ENCODE results near the gene VPS26B.
"Not testable (repeated sequence)": the region's sequence is repeated elsewhere in the genome, so short reads cannot be mapped to it uniquely, and the experiment has no call there.

The VPS26B gene

GRCh38 chr11:134282121-134283045, 57.9 kb downstream of the VPS26B start:
- DNase-seq: no peak

GRCh38 chr11:134283461-134284230, 59.2 kb downstream of the VPS26B start:
- no peak for DNase-seq

- DNase-seq: not testable (repeated sequence)
Observed at GRCh38 chr11:134284349-134284748, 59.9 kb downstream of the VPS26B start.

- no peak for DNase-seq
Observed at GRCh38 chr11:134287561-134287960, 63.1 kb downstream of the VPS26B start.

GRCh38 chr11:134288486-134288885, 64.0 kb downstream of the VPS26B start:
- no peak for DNase-seq

- DNase-seq: no peak
Observed at GRCh38 chr11:134289167-134289566, 64.7 kb downstream of the VPS26B start.

- DNase-seq: no peak
Observed at GRCh38 chr11:134289789-134290188, 65.3 kb downstream of the VPS26B start.

GRCh38 chr11:134290646-134291045, 66.2 kb downstream of the VPS26B start:
- DNase-seq: no peak

- DNase-seq: no peak
Observed at GRCh38 chr11:134291196-134291595, 66.7 kb downstream of the VPS26B start.

- no peak for DNase-seq
Observed at GRCh38 chr11:134292661-134293060, 68.2 kb downstream of the VPS26B start.

- DNase-seq: no peak
Observed at GRCh38 chr11:134293119-134294113, 68.9 kb downstream of the VPS26B start.

- DNase-seq: no peak
Observed at GRCh38 chr11:134294664-134295063, 70.2 kb downstream of the VPS26B start.
